ENCODE results near the gene PRICKLE4. TPM values are rescaled to one million over a fixed set of nuclear protein-coding genes. Genes with fewer than 3 reads are reported as not detected.

PRICKLE4 gene
- total and polyA plus RNA-seq, 2 experiments from 2014 or later, result 0.48 to 0.66 TPM

DNA sequence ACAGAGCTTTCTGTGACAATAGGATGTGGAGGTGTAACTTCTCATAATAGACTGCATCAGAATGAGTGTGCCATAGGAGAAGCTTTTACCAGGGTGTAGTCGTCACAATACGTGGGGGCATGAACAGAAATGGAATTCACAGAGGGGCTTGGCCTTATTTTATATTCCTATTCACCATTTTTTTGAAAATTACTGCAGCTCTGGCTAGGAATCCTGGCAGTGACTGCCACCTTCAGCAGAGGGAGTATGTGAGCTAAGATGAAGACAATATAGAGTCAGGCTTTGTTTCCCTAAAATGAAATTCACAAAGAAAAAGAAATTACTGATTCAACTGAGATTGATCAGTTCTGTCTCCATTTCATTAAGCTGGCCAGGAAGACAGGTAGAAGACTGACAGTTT is 20.8 kb downstream of the PRICKLE4 start:
- Mint-ChIP-seq H3K4me1 (no peaks in the 10 kb centered on the region), H3K27me3 (ENCODE audit: insufficient read depth, low read depth, poor library complexity) (peaks cover 3% of the 10 kb centered on the region), H3K27ac (no peak overlapping the region), H3K36me3 (ENCODE audit: low read depth) (peaks cover 11% of the 10 kb centered on the region), H3K4me3 (no peak overlapping the region), H3K9me3 (no peaks in the 10 kb centered on the region; the same call in 2 of the 3 replicates)
- DNase-seq (ENCODE audit: low spot score) (peak; percentile 41), ATAC-seq (no peak; the same call in 2 of the 3 replicates)
- no peaks in the 10 kb centered on the region for H3F3A ChIP-seq (replicated peaks; ENCODE audit: low read depth)
- H3K4me2 ChIP-seq, result no peak overlapping the region
- no peaks in the 10 kb centered on the region for H3K79me2 ChIP-seq (replicated peaks; ENCODE audit: insufficient read depth)
- H3K27me3 ChIP-seq (ENCODE audit: insufficient read depth), result no peaks in the 10 kb centered on the region
- no peaks in the 10 kb centered on the region for H3K36me3 ChIP-seq (ENCODE audit: insufficient read depth)
- no peak for TF ChIP-seq POLR2AphosphoS5 (IDR thresholded peaks at IDR 0.05; ENCODE audit: low read depth)
- TF ChIP-seq, protein P1, sequence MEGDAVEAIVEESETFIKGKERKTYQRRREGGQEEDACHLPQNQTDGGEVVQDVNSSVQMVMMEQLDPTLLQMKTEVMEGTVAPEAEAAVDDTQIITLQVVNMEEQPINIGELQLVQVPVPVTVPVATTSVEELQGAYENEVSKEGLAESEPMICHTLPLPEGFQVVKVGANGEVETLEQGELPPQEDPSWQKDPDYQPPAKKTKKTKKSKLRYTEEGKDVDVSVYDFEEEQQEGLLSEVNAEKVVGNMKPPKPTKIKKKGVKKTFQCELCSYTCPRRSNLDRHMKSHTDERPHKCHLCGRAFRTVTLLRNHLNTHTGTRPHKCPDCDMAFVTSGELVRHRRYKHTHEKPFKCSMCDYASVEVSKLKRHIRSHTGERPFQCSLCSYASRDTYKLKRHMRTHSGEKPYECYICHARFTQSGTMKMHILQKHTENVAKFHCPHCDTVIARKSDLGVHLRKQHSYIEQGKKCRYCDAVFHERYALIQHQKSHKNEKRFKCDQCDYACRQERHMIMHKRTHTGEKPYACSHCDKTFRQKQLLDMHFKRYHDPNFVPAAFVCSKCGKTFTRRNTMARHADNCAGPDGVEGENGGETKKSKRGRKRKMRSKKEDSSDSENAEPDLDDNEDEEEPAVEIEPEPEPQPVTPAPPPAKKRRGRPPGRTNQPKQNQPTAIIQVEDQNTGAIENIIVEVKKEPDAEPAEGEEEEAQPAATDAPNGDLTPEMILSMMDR (conservative IDR thresholded peaks at IDR 0.05; ENCODE audit: low read depth in 2 of 2), result peak; percentile 51 to 52
- H3K4me3 ChIP-seq, result no peak overlapping the region
- no peaks in the 10 kb centered on the region for H3K9me2 ChIP-seq (ENCODE audit: insufficient read depth)
- H3K27ac ChIP-seq (ENCODE audit: low read depth), result no peak overlapping the region
- no peak overlapping the region for H2AFZ ChIP-seq
- peaks cover 4% of the 10 kb centered on the region; the same call in 1 of the 2 replicates for H4K20me1 ChIP-seq (replicated peaks; ENCODE audit: insufficient read depth)
- no peaks in the 10 kb centered on the region for H3K4me1 ChIP-seq (ENCODE audit: insufficient read depth)

DNA sequence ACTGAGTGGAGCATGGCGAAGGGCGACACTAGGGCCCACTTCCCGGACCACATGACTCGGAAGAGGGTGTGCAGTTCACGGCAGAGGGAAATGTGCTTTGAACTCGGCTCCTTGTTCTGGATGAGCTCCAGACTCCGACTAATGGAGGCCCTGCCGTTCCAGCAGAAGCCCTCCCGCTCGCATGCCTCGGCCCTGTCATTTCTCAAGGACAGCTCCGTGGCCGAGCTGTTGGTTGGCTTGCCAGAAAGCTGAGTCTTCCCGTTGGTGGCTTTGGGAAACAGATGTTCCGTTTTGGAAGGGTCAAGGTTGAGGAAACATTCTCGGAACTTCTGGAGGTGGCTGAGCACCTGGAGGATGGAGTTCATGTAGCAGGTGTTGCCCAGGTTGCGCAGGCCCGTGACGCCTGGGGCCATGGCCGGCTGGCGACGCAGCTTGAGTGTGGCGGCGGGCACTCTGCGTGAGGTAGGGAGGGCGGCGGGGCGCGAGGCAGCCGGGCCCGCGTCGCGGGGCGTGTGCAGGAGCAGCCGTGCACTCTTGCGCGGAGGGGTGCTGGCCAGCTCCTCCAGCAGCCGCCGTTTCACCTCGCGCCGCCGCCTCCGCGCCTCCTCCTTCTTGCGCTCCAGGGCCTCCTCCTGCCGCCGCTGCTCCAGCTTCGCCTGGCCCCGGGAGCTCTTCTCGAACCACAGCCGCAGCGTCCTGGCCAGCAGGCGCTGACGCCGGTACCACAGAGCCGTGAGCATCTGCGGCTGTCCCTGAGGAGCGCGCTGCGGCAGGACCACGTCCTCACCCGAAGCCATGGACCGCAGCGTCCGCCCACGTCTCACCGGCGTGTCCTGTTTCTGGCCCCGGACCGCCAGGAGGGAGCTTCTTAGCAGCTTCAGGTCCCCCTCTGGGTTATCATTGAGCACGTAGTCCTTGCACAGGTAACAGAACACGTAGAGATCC is 25.5 kb downstream of the PRICKLE4 start:
- no peaks in the 10 kb centered on the region for H3K9me3 Mint-ChIP-seq
- no peak overlapping the region for H2AFZ ChIP-seq
- ATAC-seq, result peak; percentile 67
- TF ChIP-seq ZNF331 (CRISPR knock-in tag; IDR thresholded peaks at IDR 0.05; ENCODE audit: low read depth) (no peak), POLR2AphosphoS5 (IDR thresholded peaks at IDR 0.05; ENCODE audit: low read depth) (no peak), JUNB (IDR thresholded peaks at IDR 0.05; ENCODE audit: unreplicated experiment) (no peak), EZH2phosphoT487 (IDR thresholded peaks at IDR 0.05; ENCODE audit: unreplicated experiment) (no peak), CREB1 (CRISPR knock-in tag; IDR thresholded peaks at IDR 0.05; ENCODE audit: low read depth) (no peak)
- TF ChIP-seq, protein P2, sequence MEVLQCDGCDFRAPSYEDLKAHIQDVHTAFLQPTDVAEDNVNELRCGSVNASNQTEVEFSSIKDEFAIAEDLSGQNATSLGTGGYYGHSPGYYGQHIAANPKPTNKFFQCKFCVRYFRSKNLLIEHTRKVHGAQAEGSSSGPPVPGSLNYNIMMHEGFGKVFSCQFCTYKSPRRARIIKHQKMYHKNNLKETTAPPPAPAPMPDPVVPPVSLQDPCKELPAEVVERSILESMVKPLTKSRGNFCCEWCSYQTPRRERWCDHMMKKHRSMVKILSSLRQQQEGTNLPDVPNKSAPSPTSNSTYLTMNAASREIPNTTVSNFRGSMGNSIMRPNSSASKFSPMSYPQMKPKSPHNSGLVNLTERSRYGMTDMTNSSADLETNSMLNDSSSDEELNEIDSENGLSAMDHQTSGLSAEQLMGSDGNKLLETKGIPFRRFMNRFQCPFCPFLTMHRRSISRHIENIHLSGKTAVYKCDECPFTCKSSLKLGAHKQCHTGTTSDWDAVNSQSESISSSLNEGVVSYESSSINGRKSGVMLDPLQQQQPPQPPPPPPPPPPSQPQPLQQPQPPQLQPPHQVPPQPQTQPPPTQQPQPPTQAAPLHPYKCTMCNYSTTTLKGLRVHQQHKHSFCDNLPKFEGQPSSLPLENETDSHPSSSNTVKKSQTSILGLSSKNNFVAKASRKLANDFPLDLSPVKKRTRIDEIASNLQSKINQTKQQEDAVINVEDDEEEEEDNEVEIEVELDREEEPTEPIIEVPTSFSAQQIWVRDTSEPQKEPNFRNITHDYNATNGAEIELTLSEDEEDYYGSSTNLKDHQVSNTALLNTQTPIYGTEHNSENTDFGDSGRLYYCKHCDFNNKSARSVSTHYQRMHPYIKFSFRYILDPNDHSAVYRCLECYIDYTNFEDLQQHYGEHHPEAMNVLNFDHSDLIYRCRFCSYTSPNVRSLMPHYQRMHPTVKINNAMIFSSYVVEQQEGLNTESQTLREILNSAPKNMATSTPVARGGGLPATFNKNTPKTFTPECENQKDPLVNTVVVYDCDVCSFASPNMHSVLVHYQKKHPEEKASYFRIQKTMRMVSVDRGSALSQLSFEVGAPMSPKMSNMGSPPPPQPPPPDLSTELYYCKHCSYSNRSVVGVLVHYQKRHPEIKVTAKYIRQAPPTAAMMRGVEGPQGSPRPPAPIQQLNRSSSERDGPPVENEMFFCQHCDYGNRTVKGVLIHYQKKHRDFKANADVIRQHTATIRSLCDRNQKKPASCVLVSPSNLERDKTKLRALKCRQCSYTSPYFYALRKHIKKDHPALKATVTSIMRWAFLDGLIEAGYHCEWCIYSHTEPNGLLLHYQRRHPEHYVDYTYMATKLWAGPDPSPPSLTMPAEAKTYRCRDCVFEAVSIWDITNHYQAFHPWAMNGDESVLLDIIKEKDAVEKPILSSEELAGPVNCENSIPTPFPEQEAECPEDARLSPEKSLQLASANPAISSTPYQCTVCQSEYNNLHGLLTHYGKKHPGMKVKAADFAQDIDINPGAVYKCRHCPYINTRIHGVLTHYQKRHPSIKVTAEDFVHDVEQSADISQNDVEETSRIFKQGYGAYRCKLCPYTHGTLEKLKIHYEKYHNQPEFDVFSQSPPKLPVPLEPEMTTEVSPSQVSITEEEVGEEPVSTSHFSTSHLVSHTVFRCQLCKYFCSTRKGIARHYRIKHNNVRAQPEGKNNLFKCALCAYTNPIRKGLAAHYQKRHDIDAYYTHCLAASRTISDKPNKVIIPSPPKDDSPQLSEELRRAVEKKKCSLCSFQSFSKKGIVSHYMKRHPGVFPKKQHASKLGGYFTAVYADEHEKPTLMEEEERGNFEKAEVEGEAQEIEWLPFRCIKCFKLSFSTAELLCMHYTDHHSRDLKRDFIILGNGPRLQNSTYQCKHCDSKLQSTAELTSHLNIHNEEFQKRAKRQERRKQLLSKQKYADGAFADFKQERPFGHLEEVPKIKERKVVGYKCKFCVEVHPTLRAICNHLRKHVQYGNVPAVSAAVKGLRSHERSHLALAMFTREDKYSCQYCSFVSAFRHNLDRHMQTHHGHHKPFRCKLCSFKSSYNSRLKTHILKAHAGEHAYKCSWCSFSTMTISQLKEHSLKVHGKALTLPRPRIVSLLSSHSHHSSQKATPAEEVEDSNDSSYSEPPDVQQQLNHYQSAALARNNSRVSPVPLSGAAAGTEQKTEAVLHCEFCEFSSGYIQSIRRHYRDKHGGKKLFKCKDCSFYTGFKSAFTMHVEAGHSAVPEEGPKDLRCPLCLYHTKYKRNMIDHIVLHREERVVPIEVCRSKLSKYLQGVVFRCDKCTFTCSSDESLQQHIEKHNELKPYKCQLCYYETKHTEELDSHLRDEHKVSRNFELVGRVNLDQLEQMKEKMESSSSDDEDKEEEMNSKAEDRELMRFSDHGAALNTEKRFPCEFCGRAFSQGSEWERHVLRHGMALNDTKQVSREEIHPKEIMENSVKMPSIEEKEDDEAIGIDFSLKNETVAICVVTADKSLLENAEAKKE (CRISPR knock-in tag; IDR thresholded peaks at IDR 0.05), result no peak
- TF ChIP-seq, protein P3, sequence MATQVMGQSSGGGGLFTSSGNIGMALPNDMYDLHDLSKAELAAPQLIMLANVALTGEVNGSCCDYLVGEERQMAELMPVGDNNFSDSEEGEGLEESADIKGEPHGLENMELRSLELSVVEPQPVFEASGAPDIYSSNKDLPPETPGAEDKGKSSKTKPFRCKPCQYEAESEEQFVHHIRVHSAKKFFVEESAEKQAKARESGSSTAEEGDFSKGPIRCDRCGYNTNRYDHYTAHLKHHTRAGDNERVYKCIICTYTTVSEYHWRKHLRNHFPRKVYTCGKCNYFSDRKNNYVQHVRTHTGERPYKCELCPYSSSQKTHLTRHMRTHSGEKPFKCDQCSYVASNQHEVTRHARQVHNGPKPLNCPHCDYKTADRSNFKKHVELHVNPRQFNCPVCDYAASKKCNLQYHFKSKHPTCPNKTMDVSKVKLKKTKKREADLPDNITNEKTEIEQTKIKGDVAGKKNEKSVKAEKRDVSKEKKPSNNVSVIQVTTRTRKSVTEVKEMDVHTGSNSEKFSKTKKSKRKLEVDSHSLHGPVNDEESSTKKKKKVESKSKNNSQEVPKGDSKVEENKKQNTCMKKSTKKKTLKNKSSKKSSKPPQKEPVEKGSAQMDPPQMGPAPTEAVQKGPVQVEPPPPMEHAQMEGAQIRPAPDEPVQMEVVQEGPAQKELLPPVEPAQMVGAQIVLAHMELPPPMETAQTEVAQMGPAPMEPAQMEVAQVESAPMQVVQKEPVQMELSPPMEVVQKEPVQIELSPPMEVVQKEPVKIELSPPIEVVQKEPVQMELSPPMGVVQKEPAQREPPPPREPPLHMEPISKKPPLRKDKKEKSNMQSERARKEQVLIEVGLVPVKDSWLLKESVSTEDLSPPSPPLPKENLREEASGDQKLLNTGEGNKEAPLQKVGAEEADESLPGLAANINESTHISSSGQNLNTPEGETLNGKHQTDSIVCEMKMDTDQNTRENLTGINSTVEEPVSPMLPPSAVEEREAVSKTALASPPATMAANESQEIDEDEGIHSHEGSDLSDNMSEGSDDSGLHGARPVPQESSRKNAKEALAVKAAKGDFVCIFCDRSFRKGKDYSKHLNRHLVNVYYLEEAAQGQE (IDR thresholded peaks at IDR 0.05; ENCODE audit: unreplicated experiment), result no peak

More for the DNA sequence above, 25.5 kb downstream of the PRICKLE4 start:
- Histone ChIP-seq H3K79me2 (replicated peaks; ENCODE audit: insufficient read depth) (no peaks in the 10 kb centered on the region), H3K9me2 (ENCODE audit: insufficient read depth) (no peaks in the 10 kb centered on the region), H3K36me3 (ENCODE audit: insufficient read depth) (no peaks in the 10 kb centered on the region), H3F3A (replicated peaks; ENCODE audit: low read depth) (no peaks in the 10 kb centered on the region), H3K4me3 (no peak overlapping the region), H3K27ac (ENCODE audit: low read depth) (no peak overlapping the region), H4K20me1 (replicated peaks; ENCODE audit: insufficient read depth) (0 out of 2 replicates have a peak, but pooled peaks cover 4% of the 10 kb centered on the region), H3K4me2 (no peak overlapping the region), H3K27me3 (ENCODE audit: insufficient read depth) (no peaks in the 10 kb centered on the region), H3K4me1 (ENCODE audit: insufficient read depth) (no peaks in the 10 kb centered on the region)
- no peak overlapping the region for H3K4me3 Mint-ChIP-seq
- H3K27ac Mint-ChIP-seq, result no peak overlapping the region
- H3K27me3 Mint-ChIP-seq (ENCODE audit: insufficient read depth, low read depth, poor library complexity), result peaks cover 5% of the 10 kb centered on the region
- H3K4me1 Mint-ChIP-seq, result no peaks in the 10 kb centered on the region
- H3K36me3 Mint-ChIP-seq (ENCODE audit: low read depth), result peaks cover 4% of the 10 kb centered on the region; the same call in 1 of the 3 replicates
- no peak for DNase-seq (ENCODE audit: low spot score)

Measured in GM23338 (cell line).